ENCODE results near the gene GNAQ.

- TF ChIP-seq TAF1 (IDR thresholded peaks at IDR 0.05; ENCODE audit: borderline replicate concordance, insufficient read depth, low read length) (no peak), SIN3A (IDR thresholded peaks at IDR 0.05; ENCODE audit: borderline replicate concordance, insufficient read depth, low read length) (no peak)
Measured at GRCh38 chr9:77783518-77783917, 248.1 kb downstream of the GNAQ start.

Data from PFSK-1 (cell line).